ENCODE results near the gene CAPN12. TPM values are rescaled to one million over a fixed set of nuclear protein-coding genes. Genes with fewer than 3 reads are reported as not detected.
A peak's percentile ranks its signal among the peaks of the same experiment; 100 is the strongest.

Gene CAPN12
- total RNA-seq, 3 donors from 2014 or later, result 3.1 to 15.9 (median 14.9) TPM

DNA sequence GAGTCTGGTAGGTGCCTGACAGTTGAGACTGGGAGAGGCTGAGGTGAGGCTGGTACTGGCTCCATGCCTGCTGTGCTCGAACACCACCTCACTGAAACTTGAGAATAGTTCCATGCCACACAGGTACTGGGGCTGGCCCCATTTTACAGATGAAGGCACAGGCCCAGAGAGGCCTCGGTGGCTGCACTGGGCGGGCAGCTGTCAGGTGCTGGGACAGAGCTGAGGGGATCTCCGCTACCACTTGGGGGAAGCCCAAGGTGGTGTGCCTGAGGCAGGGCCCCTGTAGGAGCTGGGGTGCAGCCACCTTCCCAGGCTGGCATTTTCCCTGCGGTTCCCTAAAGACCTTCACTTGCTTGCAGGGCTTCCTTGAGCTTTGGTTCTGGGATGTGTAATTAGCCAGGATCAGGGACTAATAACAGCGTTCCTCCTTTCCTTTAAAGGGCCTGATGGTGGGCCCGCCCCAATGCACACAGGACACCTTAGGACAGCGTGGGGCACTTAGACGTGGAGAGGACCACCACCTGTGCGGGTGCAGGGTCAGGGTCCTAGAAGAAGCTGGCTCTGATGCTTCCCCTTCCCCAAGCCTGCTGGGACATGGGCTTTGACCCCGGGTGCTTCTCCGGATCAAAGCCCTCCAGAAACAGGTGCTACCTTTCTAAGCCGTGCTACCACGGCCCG lies 23.6 kb downstream of the CAPN12 start:
- Histone ChIP-seq H3K36me3 (ENCODE audit: low read depth) (peaks cover 18% of the 10 kb centered on the region), H3K9me3 (no peaks in the 10 kb centered on the region), H3K4me1 (ENCODE audit: low read depth) (no peaks in the 10 kb centered on the region), H3K4me3 (no peak overlapping the region)
- ATAC-seq, result no peak
- DNase-seq, result no peak
- intact Hi-C loops (cut with DNase I, micrococcal nuclease), result no loop called here
- TF ChIP-seq, protein P1, sequence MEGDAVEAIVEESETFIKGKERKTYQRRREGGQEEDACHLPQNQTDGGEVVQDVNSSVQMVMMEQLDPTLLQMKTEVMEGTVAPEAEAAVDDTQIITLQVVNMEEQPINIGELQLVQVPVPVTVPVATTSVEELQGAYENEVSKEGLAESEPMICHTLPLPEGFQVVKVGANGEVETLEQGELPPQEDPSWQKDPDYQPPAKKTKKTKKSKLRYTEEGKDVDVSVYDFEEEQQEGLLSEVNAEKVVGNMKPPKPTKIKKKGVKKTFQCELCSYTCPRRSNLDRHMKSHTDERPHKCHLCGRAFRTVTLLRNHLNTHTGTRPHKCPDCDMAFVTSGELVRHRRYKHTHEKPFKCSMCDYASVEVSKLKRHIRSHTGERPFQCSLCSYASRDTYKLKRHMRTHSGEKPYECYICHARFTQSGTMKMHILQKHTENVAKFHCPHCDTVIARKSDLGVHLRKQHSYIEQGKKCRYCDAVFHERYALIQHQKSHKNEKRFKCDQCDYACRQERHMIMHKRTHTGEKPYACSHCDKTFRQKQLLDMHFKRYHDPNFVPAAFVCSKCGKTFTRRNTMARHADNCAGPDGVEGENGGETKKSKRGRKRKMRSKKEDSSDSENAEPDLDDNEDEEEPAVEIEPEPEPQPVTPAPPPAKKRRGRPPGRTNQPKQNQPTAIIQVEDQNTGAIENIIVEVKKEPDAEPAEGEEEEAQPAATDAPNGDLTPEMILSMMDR (IDR thresholded peaks at IDR 0.05), result no peak

DNA sequence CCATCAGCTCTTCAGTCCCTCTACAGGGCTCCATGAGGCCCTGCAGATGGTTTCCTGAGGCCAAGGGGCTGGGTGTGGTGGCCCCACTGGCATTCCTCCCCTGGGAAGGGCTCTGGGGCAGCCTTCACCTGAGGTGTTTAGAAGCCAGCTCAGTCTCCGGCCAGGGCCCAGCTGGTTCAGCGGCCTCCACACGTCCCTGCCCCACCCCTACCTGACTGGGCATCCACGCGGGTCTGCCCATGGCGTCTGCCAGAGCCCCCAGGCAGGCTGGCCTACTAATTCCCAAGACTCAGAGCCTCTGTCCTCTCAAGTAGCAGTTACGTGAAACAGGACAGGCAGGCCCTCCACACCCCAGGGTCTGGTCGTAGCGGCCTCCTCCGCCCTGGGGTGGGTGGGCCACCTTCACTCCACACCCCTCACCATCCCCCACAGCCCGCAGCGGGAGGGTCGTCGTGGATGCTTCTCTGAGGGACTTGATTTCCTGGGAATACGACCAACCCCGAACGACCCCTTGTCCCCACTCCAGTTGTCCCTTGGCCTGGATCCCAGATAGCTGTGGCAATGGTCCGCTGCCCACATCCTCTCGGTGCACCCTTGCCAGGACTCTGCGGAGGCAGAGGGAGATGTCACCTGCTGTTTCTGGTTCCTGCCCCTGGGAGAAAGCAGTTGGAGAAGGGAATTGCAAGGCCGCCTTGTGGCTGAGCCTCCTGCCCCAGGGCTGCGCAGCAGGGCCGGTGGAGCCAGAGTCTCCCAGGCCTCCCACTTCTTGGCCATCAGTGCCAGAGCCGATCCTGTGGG lies 24.3 kb downstream of the CAPN12 start:
- ATAC-seq, result peak; percentile 3
- Histone ChIP-seq H3K9me3 (no peaks in the 10 kb centered on the region), H3K4me3 (no peak overlapping the region), H3K36me3 (ENCODE audit: low read depth) (peaks cover 18% of the 10 kb centered on the region), H3K4me1 (ENCODE audit: low read depth) (no peaks in the 10 kb centered on the region)
- intact Hi-C loops (cut with DNase I, micrococcal nuclease), result no loop called here
- DNase-seq, result no peak
- TF ChIP-seq, protein P1 (IDR thresholded peaks at IDR 0.05), result no peak

DNA sequence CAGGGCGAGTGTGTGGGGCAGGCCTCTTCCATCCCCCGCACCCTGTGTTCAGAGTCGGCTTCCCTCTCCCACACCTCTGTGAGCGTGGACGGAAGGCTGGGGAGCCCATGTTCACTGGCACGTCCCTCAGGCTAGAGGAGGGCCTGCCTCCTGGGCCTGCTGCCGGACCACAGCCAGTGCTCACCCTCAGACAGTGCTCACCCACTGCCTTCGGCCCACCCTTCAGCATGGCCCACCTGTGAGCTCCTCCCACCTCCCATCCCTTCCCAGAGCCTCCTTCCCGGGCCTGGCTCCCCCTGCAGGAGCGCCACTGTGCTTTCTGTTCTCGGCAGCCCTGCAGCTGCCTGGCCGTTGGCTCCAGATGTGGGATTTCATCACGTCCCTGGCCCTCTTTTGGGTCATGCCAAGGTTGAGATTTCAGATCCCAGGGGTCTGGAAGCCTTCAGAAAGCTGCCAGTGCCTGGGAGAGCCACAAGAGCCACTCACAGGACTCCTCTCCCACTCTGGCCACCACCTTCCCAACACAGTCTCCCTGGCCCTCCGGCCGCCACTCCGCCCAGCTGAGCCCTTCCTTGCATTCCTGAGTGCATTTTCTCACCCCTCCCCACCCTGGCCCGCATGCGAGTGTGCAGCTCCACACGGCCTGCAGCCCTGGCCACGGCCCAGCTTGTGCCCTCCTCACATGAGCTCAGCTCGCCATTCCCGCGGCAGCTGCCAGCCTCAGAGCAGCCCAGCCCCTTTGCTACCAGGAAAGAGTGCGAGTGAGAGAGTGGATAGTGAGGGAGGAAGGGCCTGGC lies 25.3 kb downstream of the CAPN12 start:
- intact Hi-C loops (cut with DNase I, micrococcal nuclease), result no loop called here
- Histone ChIP-seq H3K4me3 (no peak overlapping the region), H3K36me3 (ENCODE audit: low read depth) (peaks cover 19% of the 10 kb centered on the region), H3K4me1 (ENCODE audit: low read depth) (no peaks in the 10 kb centered on the region), H3K9me3 (no peaks in the 10 kb centered on the region)
- DNase-seq (no peak), ATAC-seq (peak; percentile 10)
- TF ChIP-seq, protein P1 (IDR thresholded peaks at IDR 0.05), result no peak

DNA sequence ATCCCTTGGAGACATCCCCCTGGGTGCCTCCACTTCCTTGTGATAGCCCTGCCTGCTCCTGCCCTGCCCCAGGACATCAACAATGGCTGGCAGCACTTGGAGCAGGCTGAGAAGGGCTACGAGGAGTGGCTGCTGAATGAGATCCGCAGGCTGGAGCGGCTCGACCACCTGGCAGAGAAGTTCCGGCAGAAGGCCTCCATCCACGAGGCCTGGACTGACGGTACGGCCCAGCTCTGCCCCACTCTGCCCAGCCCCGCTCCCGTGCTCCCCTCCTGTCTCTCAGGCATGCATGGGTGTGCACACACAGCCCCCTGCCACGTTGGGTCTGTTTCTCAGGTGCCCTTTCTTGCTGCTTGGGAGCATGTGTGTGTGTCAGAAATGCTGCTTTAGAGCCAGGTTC lies 26.4 kb downstream of the CAPN12 start:
- Histone ChIP-seq H3K4me1 (ENCODE audit: low read depth) (peaks cover 2% of the 10 kb centered on the region), H3K4me3 (no peak overlapping the region), H3K36me3 (ENCODE audit: low read depth) (peaks cover 15% of the 10 kb centered on the region), H3K9me3 (no peaks in the 10 kb centered on the region)
- TF ChIP-seq, protein P1 (IDR thresholded peaks at IDR 0.05), result no peak
- DNase-seq (no peak), ATAC-seq (no peak)
- intact Hi-C loops (cut with DNase I, micrococcal nuclease), result no loop called here

DNA sequence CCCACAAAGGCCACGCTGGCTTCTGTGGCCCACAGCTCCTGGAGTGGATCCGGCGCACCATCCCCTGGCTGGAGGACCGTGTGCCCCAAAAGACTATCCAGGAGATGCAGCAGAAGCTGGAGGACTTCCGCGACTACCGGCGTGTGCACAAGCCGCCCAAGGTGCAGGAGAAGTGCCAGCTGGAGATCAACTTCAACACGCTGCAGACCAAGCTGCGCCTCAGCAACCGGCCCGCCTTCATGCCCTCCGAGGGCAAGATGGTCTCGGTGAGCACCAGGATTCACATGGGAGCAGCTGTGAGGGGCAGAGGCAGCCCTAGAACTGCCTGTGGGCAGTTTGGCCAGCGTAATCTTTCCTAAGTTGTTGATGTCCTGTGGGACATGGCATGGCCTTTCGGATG lies 27.2 kb downstream of the CAPN12 start:
- intact Hi-C loops (cut with DNase I, micrococcal nuclease), result no loop called here
- no peak for ATAC-seq
- peaks cover 15% of the 10 kb centered on the region for H3K36me3 ChIP-seq (ENCODE audit: low read depth)

More for the DNA sequence above, 27.2 kb downstream of the CAPN12 start:
- Histone ChIP-seq H3K4me3 (no peak overlapping the region), H3K9me3 (no peaks in the 10 kb centered on the region), H3K4me1 (ENCODE audit: low read depth) (peaks cover 2% of the 10 kb centered on the region)
- DNase-seq, result no peak
- TF ChIP-seq, protein P1 (IDR thresholded peaks at IDR 0.05), result no peak

Measured in mucosa of descending colon (tissue), 3 donors.